ENCODE data around the gene FUZ.
"Not testable (repeated sequence)": the region's sequence is repeated elsewhere in the genome, so short reads cannot be mapped to it uniquely, and the experiment has no call there.

The FUZ gene

GRCh38 chr19:49829721-49830120, 16.6 kb upstream of the FUZ start:
- DNase-seq = no peak

GRCh38 chr19:49829200-49829599, 16.1 kb upstream of the FUZ start:
- no peak for DNase-seq

- DNase-seq = no peak
Observed at GRCh38 chr19:49827034-49827433, 13.9 kb upstream of the FUZ start.

GRCh38 chr19:49824662-49825061, 11.6 kb upstream of the FUZ start:
- no peak for DNase-seq

- DNase-seq = no peak
Observed at GRCh38 chr19:49823472-49823871, 10.4 kb upstream of the FUZ start.

- DNase-seq = no peak
Observed at GRCh38 chr19:49820125-49820524, 7.0 kb upstream of the FUZ start.

- DNase-seq = not testable (repeated sequence)
Observed at GRCh38 chr19:49819452-49820115, 6.5 kb upstream of the FUZ start.

- DNase-seq = no peak
Observed at GRCh38 chr19:49818649-49819370, 5.7 kb upstream of the FUZ start.

- no peak for DNase-seq
Observed at GRCh38 chr19:49817964-49818648, 5.0 kb upstream of the FUZ start, which contains the start of gene MED25. Gene MED25, plus strand, starts transcription at chr19:49818289. Its CDS starts 53 bp downstream, at chr19:49818342.

- DNase-seq = no peak
Observed at GRCh38 chr19:49816590-49816989, 3.5 kb upstream of the FUZ start.

- DNase-seq = no peak
Observed at GRCh38 chr19:49814010-49814409, 918 bp upstream of the FUZ start.

- no peak for DNase-seq
Observed at GRCh38 chr19:49812452-49812996, 568 bp downstream of the FUZ start.

- no peak for DNase-seq
Observed at GRCh38 chr19:49811328-49811727, 1.8 kb downstream of the FUZ start.

GRCh38 chr19:49809941-49810389, 3.1 kb downstream of the FUZ start:
- no peak for DNase-seq

GRCh38 chr19:49809160-49809940, 3.7 kb downstream of the FUZ start:
- no peak for DNase-seq

- DNase-seq = no peak
Observed at GRCh38 chr19:49808711-49809159, 4.4 kb downstream of the FUZ start.

GRCh38 chr19:49807904-49808675, 5.0 kb downstream of the FUZ start:
- no peak for DNase-seq

GRCh38 chr19:49807058-49807903, 5.8 kb downstream of the FUZ start:
- DNase-seq = no peak

- no peak for DNase-seq
Observed at GRCh38 chr19:49806620-49806959, 6.5 kb downstream of the FUZ start.

GRCh38 chr19:49805822-49806619, 7.1 kb downstream of the FUZ start:
- no peak for DNase-seq
